Tibial artery (tissue), 4 donors: Measurements from ENCODE around the gene C1GALT1C1L.
"Not testable (repeated sequence)": the region's sequence is repeated elsewhere in the genome, so short reads cannot be mapped to it uniquely, and the experiment has no call there.

Experiments
- DNase-seq, 2 donors: peaks; one replicate each; pipeline ENCODE4 v3.0.0-alpha.2; 2019
- H3K27ac ChIP-seq, 2 donors: fragments of 200-600 bp; sonication (generic) in 1 of 2; 1 replicate in 1 of 2; 2 replicates in 1 of 2; pipeline ENCODE4 v1.5.1; 2018 to 2019; ENCODE audit warnings: mild to moderate bottlenecking in 1 of 2
- H3K27me3 ChIP-seq, 2 donors: fragments of 200-600 bp; sonication (generic) in 1 of 2; one replicate each; pipeline versions ENCODE4 v1.5.1 to v1.6.0; 2016 to 2019
- H3K36me3 ChIP-seq, 3 donors: fragments of 200-600 bp; sonication (generic) in 2 of 3; one replicate each; pipeline ENCODE4 v1.5.1; 2016 to 2019; ENCODE audit warnings: mild to moderate bottlenecking in 2 of 3
- H3K4me1 ChIP-seq, 4 donors: fragments of 200-600 bp; sonication (generic) in 2 of 4; 1 replicate in 3 of 4; 2 replicates in 1 of 4; pipeline ENCODE4 v1.5.1; 2016 to 2019
- H3K4me3 ChIP-seq, 2 donors: fragments of 200-600 bp; sonication (generic) in 1 of 2; 1 replicate in 1 of 2; 2 replicates in 1 of 2; pipeline ENCODE4 v1.5.1; 2018 to 2019; ENCODE audit warnings: mild to moderate bottlenecking in 2 of 2
- H3K9me3 ChIP-seq, 3 donors: fragments of 200-600 bp; sonication (generic) in 1 of 3; one replicate each; pipeline ENCODE4 v1.5.1; 2016 to 2019
- intact Hi-C: fragments of 100-400 bp; cut with DNase I; formaldehyde crosslinking; loops from one replicate; pipeline ENCODE4 v1.15.0; 2023; ENCODE audit warnings: low total_unique reads
- TF ChIP-seq, protein P1 (sequence below), 2 experiments: fragments of 200-600 bp in 1 of 2; fragments of 450-650 bp in 1 of 2; IDR thresholded peaks; one replicate each; pipeline ENCODE4 v1.5.1; 2017 to 2019; ENCODE audit warnings: antibody characterized with exemption in 2 of 2, mild to moderate bottlenecking in 1 of 2, moderate library complexity in 1 of 2

Gene C1GALT1C1L

DNA sequence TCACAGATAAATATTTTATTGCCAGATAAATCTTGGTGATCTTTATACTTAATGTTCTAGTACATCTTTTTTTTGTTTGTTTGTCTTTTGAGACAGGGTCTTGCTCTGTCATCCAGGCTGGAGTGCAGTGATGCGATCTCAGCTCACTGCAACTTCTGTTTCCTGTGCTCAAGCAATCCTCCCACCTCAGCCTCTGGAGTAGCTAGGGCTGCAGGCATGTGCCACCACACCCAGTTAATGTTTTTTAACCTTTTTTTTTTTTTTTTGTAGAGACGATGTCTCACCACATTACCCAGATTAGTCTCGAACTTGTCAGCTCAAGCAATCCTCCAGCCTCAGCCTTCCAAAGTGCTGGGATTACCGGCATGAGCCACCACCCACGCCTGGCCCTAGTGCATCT is 9.1 kb upstream of the C1GALT1C1L start:
- intact Hi-C loops = no loop called here
- TF ChIP-seq, protein P1, sequence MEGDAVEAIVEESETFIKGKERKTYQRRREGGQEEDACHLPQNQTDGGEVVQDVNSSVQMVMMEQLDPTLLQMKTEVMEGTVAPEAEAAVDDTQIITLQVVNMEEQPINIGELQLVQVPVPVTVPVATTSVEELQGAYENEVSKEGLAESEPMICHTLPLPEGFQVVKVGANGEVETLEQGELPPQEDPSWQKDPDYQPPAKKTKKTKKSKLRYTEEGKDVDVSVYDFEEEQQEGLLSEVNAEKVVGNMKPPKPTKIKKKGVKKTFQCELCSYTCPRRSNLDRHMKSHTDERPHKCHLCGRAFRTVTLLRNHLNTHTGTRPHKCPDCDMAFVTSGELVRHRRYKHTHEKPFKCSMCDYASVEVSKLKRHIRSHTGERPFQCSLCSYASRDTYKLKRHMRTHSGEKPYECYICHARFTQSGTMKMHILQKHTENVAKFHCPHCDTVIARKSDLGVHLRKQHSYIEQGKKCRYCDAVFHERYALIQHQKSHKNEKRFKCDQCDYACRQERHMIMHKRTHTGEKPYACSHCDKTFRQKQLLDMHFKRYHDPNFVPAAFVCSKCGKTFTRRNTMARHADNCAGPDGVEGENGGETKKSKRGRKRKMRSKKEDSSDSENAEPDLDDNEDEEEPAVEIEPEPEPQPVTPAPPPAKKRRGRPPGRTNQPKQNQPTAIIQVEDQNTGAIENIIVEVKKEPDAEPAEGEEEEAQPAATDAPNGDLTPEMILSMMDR (IDR thresholded peaks at IDR 0.05) = no peak
- DNase-seq = no peak
- Histone ChIP-seq H3K36me3 (no peaks in the 10 kb centered on the region), H3K4me3 (no peak overlapping the region), H3K27me3 (no peaks in the 10 kb centered on the region), H3K27ac (no peak overlapping the region), H3K9me3 (no peaks in the 10 kb centered on the region), H3K4me1 (no peaks in the 10 kb centered on the region)

DNA sequence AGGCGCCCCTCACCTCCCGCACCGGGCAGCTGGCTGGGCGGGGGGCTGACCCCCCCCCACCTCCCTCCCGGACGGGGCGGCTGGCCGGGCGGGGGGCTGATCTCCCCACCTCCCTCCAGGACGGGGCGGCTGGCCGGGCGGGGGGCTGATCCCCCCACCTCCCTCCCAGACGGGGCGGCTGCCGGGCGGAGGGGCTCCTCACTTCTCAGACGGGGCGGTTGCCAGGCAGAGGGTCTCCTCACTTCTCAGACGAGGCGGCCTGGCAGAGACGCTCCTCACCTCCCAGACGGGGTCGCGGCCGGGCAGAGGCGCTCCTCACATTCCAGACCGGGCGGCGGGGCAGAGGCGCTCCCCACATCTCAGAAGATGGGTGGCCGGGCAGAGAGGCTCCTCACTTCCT is 1.6 kb upstream of the C1GALT1C1L start:
- H3K9me3 ChIP-seq, H3K27ac ChIP-seq, H3K4me3 ChIP-seq, H3K36me3 ChIP-seq, H3K4me1 ChIP-seq, H3K27me3 ChIP-seq, DNase-seq, intact Hi-C loops: not testable (repeated sequence)

DNA sequence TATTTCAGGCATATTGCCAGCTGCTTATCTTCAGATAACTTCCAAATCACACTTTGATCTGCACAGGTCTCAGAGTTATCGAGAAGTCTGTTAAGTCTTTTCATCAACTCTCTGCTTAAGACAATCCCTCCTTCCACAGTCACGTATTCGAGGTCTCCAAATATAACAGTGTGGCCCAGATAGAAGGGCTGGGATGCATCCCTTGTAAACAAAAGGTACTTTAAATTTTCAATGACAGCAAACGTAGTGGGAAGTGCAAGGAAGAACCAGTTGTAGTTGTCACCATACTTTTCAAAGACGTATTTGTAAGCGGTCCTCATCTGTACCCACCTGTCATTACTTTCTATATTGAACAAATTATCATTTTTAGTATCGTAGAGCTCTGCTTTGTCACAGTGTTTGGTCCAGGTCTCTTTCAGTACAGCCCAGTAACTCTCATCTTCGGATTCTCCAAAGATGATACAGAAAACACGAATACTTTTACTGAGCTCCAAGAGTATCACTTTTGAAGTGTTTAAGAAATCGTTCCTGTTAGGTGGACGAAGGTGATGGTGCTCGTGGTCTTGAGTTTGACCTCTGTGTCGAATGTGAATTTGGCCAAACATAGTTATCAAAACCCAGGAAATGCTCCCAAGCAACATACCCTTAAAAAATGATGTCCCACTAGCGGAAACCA is 445 bp downstream of the C1GALT1C1L start:
- Histone ChIP-seq H3K4me1 (peaks cover 0 to 8% (median 0%) of the 10 kb centered on the region in 4 donors), H3K4me3 (peak overlapping the region; percentile 63 to 66), H3K27me3 (no peaks in the 10 kb centered on the region), H3K9me3 (no peaks in the 10 kb centered on the region), H3K36me3 (no peaks in the 10 kb centered on the region), H3K27ac (peak overlapping the region; percentile 64 to 70)
- DNase-seq = no peak
- TF ChIP-seq, protein P1 (IDR thresholded peaks at IDR 0.05) = no peak
- intact Hi-C loops = no loop called here

DNA sequence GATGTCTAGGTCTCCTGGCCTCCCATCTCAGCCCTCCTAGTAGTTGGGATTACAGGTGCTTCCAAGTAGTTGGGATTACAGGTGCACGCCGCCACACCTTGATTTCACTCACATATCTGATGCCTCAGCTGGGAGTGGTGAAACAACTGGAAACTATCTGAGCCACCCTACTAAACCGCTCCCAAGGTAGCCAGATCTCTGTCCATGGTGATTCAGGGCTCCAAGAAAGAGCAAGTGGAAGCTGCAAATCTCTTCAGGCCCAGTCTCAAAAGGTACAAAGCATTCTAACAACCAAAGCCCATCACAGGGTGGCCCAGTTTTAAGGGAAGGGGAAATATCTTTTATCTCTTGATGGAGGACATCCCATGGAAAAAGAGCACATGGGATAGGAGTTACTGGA is 19.0 kb downstream of the C1GALT1C1L start:
- H3K36me3 ChIP-seq = peaks cover 0 to 7% (median 4%) of the 10 kb centered on the region in 3 donors
- intact Hi-C loops = no loop called here
- H3K27ac ChIP-seq = no peak overlapping the region
- H3K9me3 ChIP-seq = no peaks in the 10 kb centered on the region
- no peaks in the 10 kb centered on the region for H3K27me3 ChIP-seq
- H3K4me1 ChIP-seq = no peaks in the 10 kb centered on the region
- TF ChIP-seq, protein P1 (IDR thresholded peaks at IDR 0.05) = no peak
- H3K4me3 ChIP-seq = no peak overlapping the region
- DNase-seq = no peak

DNA sequence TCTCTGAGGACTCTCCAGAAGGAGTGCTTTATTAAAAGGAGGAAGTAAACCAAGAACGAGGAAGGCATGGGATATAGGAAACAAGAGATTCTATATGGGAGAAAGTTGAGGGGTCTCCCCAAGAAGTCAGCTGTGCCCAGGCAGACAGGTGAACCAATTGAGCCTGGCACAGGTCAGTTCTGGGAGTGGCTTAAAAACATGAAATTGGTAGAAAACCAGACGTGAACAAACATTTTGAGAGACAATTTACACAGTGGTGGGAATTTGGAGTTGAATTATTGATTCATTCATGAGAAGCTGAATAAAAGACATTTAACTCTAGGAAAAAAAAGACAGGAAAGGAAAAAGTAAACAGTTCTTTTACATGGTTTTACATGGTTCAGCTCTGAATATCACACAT is 22.7 kb downstream of the C1GALT1C1L start:
- H3K36me3 ChIP-seq = peaks cover 0 to 3% (median 3%) of the 10 kb centered on the region in 3 donors
- no peak overlapping the region for H3K4me3 ChIP-seq
- H3K9me3 ChIP-seq = no peaks in the 10 kb centered on the region
- no peak for DNase-seq
- no peak overlapping the region for H3K27ac ChIP-seq
- intact Hi-C loops = no loop called here
- TF ChIP-seq, protein P1 (IDR thresholded peaks at IDR 0.05) = no peak
- H3K27me3 ChIP-seq = no peaks in the 10 kb centered on the region
- peaks cover 0 to 17% (median 7%) of the 10 kb centered on the region in 4 donors for H3K4me1 ChIP-seq

DNA sequence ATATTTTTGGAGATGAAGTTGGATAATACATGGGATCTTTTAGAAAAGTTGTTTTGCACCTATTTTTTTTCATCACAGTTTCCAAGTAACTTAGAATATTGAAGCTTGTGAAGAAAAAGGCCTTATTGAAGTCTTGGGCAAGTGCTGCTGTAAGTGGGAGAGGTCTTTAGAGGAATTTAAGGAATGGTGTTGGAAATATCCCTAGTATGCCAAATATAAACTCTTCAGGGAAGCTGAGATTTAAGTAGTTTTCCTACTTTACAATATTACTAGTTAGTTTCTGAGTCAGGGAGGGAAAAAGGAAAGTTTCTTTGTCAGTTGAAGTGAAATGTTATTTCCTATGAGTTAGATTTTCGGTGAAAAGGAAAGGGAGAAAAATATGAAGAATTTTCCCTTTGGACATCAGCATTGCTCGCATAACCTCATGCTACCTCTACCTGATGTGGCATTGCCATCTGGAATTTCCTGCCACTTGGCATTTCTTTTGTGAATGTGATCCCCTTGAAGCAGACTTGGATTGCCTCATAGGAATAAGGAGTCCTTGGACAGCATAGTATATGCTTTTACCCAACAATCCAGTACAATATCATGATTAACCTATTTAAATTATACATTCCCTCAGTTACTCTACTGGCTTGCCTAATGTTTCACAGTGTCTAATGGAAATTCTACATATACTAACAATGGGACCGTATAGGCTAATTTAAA is 27.1 kb downstream of the C1GALT1C1L start:
- intact Hi-C loops = no loop called here
- peaks cover 0 to 33% (median 9%) of the 10 kb centered on the region in 4 donors for H3K4me1 ChIP-seq
- no peak for DNase-seq
- TF ChIP-seq, protein P1 (IDR thresholded peaks at IDR 0.05) = no peak
- H3K9me3 ChIP-seq = no peaks in the 10 kb centered on the region
- no peaks in the 10 kb centered on the region for H3K27me3 ChIP-seq
- H3K27ac ChIP-seq = peak overlapping the region; percentile 36 to 53
- no peak overlapping the region for H3K4me3 ChIP-seq
- no peaks in the 10 kb centered on the region for H3K36me3 ChIP-seq
